A549 (cell line): ENCODE results near the gene NCAM2. TPM values are rescaled to one million over a fixed set of nuclear protein-coding genes. Genes with fewer than 3 reads are reported as not detected.

Source experiments
- FOXS1 ChIP-seq: fragments of 250-450 bp; sonication (Bioruptor Pico); IDR thresholded peaks from 2 replicates; pipeline ENCODE4 v1.5.0; 2020; ENCODE audit warnings: mild to moderate bottlenecking, moderate library complexity
- HES2 ChIP-seq: fragments of >200 bp; sonication (Bioruptor Twin); formaldehyde crosslinking; IDR thresholded peaks from 2 replicates; pipeline ENCODE4 v1.6.1; 2016
- TFCP2L1 ChIP-seq: fragments of 250-450 bp; sonication (Bioruptor Pico); IDR thresholded peaks from 2 replicates; pipeline ENCODE4 v1.5.0; 2021; ENCODE audit warnings: mild to moderate bottlenecking
- polyA plus RNA-seq, 4 experiments: library from polyadenylated mRNA; depleted of rRNA in 3 of 4; stranded (reverse); fragments of >200 nt; fragmentation: RNase III in 1 of 4; extraction: RNeasy Plus Mini Kit Qiagen cat#74134 plus additional on column Dnase treatment in 1 of 4; gene quantifications; 2 replicates in 3 of 4; 3 replicates in 1 of 4; pipeline ENCODE4 v1.2.3, GENCODE V29; 2011 to 2017

Gene NCAM2
- polyA plus RNA-seq, 2 of the 4 experiments (the other 2 are of a cell fraction) = not detected

- TF ChIP-seq FOXS1 (CRISPR knock-in tag) (no peak), TFCP2L1 (CRISPR knock-in tag) (no peak), HES2 (no peak)
These were observed 561.3 kb downstream of the NCAM2 start (continued) for GRCh38 chr21:21559285-21560045.
